GM21526 (cell line): ENCODE results near the gene EEF1A2.

Experiments
- ATAC-seq: cut with Tn5 transposase; IDR thresholded peaks from one replicate; pipeline ENCODE4 v1.9.1; 2021; ENCODE audit warnings: moderate library complexity; ENCODE audit not compliant: unreplicated experiment, low FRiP score

Gene EEF1A2

GRCh38 chr20:63537525-63538203 lies 38.8 kb upstream of the EEF1A2 start:
- ATAC-seq, result peak; percentile 60

DNA sequence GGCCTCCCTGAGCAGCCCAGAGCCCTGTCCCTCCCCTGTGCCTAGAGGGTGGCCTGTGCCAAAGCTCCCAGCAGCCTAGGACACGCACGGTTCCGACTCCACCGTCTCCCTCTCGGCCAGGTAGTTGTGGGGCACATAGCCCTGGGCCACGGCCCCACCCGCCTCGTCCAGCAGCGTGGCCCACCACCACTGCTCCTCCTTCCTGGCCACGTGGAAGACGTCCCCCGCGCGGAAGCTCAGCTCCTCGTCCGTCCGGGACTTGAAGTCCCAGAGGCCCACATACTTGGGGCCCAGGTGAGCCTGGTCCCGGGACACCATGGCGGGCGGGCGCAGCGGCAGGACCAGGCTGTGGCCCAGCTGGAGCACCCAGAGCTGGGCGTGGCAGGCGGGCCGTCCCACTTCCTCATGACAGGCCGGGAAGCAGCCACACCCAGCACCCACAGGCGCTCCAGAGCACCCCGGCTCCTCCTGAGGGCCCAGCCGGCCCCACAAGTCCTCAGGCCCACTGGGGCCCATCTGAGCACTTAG lies 38.2 kb upstream of the EEF1A2 start, which contains the start of gene PTK6:
TSS of gene PTK6 (minus strand) at position 380 of the 528 bp plus-strand sequence. CDS start at position 318, 62 bp downstream.
- peak; percentile 5 for ATAC-seq

- no peak for ATAC-seq
Measured at GRCh38 chr20:63536241-63536977, 37.5 kb upstream of the EEF1A2 start.

- ATAC-seq, result no peak
Measured at GRCh38 chr20:63534831-63535651, 36.2 kb upstream of the EEF1A2 start.

DNA sequence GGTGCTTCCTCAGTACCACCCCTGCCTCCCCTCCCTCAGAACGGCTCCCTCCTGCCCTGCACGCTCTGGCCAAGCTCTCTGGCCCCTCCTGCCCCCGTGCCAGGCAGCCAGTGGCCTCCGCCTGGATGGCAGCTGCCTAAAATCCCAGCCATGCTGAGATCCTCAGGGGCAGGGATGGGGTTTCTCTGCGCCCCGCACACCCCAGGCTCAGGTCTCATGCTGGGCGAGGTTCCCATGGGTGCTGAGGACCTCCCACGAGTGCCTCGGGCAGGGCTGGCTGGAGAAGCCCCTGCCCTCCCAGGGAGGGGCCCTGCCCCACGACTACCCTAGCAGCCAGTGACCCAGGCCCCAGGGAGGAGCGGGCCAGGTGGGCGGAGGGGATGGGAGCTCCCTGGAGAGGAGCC lies 35.5 kb upstream of the EEF1A2 start:
- ATAC-seq, result no peak

DNA sequence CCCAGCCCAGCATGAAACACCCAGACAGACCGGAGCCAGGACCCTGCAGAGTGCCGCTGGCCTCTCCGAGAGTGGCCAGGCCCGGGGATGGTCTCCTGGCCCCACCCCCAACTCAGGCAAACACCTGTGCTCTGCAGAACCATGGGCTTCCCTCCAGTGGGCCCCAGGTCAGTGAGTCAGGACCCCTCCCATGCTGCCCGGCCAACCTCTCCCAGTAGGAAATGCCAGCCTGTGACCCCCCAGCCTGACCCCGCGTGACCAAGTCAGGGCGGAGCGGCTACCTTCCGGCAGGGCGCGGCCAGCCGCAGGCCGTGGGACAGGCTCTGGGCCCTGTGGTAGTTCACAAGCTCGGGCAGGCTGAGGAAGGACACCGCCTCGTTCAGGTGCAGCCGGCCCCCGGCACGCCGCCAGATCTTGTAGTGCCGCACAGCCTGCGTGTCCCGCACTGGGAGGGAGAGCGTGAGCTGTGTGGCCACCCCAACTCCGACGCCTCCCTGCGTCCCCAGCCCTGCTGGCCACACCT lies 35.0 kb upstream of the EEF1A2 start:
- ATAC-seq, result no peak

DNA sequence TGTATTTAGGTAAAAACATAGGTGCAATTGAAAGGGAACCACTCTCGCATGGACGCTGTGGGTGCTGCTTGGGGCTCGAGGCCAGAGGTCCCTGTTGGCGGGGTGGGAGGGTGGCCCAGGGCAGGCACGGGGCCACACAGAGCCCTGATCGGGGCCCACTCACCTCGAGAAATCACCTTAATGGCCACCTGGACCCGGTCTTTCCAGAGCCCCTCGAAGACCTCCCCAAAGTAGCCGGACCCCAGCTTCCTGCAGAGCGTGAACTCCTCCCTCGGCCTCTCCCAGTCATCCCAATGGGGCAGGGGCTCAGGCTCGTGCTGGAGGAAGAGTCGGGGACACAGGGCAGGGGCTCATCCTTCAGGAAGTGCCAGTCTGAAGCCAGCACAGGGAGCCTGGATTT lies 34.5 kb upstream of the EEF1A2 start:
- no peak for ATAC-seq

DNA sequence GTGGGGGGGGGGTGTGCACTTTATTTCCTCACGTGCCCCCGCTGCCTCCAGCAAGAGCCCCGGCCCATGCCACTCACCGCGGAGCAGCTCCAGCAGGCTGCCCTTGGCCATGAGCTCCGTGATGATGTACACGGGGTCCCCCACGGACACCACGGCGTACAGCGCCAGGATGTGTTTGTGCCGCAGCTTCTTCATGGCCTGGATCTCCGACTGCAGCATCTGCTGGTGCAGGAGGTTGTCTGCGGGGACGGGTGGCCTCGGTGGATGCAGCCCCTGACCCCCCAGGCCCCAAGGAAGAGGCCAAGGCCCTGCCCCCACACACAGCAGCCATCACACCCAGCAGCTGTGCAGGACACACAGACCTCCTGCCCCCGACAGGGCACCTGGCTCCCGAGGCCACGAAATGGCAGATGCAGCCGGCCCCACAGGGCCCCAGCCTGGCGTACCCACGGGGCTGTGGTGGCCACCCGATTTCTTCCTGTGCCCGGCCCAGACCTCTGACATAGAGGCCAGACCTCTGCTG lies 33.6 kb upstream of the EEF1A2 start:
- no peak for ATAC-seq

- no peak for ATAC-seq
Measured at GRCh38 chr20:63531686-63532448, 33.0 kb upstream of the EEF1A2 start.

- no peak for ATAC-seq
Measured at GRCh38 chr20:63530788-63531160, 31.9 kb upstream of the EEF1A2 start.

DNA sequence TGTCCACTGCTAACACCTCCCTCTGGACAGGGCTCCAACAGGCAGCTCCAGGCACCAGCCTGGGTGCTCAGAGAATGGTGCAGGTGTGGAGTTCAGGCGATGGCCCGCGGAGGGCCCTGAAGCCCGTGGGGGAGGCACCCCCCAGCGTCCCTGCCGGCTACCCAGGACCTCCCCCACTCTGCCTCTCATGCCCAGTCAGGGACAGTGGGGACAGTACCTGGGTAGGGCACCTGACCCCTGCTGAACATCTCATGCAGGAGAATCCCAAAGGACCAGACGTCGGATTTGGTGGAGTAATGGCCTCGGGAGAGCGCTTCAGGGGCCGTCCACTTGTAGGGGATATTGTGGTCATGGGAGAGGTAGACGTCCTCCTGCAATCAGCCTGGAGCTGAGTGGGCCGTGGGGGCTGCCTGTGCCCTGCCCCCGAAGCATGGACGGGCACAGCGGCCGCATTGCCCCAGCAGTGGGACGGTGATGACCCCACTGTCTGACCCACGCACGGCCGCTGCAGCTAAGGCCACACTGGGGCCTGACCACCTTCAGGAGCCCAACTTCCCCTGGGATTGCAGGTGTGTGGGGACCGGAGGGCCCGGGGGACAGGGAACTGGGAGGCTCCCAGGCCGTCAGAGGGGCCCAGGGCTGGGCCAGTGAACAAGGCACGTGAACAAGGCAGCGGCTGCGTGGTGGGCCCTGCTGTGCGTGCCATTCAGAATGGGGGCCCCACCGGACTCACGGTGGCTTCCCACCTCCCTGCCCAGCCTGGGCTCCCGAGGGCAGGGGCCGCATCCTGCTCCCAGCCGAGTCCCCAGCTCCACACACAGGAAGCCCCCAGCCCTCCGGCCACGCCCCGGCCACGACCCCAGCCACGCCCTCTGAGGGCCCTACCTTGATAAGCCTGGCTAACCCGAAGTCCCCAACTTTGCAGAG lies 31.2 kb upstream of the EEF1A2 start:
- no peak for ATAC-seq

- no peak for ATAC-seq
Measured at GRCh38 chr20:63529180-63529860, 30.4 kb upstream of the EEF1A2 start.

GRCh38 chr20:63527184-63527583 lies 28.3 kb upstream of the EEF1A2 start:
- ATAC-seq, result no peak

- no peak for ATAC-seq
Measured at GRCh38 chr20:63525971-63526370, 27.1 kb upstream of the EEF1A2 start.

DNA sequence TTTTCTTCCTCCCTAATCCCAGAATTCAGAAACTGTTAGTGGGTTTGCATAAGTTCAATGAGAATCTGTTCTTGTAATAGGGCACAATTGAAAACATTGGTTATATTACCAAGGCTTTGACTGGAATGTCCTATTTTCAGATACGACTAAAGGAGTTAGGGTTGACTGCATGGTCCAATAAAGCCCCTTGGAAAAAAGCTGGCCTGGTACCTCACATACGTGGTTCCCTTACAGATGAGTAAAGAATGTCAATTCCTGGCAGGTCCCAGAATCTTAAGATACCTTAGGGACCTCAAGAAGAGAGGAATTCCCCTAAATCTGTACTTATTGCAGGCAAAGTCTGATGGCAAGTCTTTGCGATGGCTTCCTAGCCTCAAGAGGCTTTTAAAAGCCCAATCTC lies 26.3 kb upstream of the EEF1A2 start:
- no peak for ATAC-seq

DNA sequence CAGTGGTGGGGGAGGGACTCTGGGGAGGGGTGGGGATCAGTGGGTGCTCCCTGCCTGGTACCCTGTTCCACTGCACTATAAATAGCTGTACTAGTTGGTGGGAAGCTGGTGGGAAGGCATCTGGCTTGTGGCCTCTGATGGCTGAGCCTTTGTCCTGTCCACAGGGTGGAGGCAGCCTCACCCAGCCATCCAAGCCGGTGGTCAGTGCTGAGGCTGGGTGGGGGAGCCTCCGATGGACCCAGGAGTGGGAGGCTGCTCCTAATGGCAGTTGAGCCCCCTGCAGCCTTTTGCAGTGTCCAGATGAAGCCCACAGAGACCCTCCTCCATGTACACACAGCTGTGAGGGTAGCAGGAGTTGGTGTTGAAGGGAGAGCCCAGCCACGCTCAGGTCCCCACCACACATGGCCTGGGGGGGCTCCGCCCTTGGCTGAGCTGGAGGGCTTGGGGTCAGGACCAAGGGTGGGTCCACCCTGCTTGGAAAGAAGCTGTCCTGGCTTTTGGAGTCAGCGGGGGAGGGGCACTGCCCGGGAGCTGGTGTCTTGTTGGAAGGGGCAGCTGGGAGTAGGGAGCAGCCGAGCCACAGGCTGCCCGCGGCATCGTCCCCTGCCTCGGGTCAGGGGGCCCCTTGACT lies 24.2 kb upstream of the EEF1A2 start:
- ATAC-seq, result no peak

DNA sequence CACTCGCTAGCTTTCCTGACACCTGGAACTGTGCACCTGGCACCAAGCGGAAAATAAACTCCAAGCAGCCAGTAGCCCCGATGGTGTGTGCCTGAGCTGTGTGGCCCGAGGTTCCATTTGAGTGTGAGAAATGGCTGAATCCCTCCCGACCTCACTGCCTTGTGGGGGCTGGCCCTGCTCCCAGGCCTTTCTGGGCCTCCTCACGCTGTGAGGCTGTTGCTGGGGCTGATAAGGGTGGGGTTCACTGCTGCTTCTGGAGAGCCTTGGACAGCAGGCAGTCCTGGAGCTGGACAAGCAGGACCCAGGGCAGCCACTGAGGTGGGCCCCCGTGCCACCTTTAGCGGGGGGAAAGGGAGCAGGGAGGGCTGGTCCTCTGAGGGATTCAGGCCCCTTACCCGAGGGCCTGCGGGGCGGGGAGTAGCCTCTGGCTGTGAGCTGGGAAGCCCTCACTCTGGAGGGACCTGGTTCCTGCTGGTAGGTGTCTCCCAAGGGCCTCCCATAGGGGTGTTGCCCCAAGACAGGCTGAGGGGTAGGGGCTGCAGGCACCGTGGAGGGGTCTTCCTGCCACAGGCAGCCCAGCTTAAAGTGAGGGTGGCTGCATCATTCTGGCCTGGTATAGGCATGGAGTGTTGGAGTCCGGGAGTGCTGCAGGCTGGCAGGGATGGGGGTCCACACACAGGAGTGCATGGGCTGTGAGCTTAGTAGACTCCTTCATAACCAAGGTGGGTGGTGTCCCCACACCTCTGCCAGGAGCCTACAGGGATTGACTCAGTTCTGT lies 23.4 kb upstream of the EEF1A2 start:
- ATAC-seq, result no peak
